Mucosa of rectum (tissue), 2 donors: ENCODE results near the gene SLC10A2.

Experiments
- H3K27ac ChIP-seq, 2 donors: one replicate each; pipeline ENCODE4 v1.7.0; 2013; ENCODE audit warnings: inconsistent platforms in 2 of 2, low read depth in 2 of 2, low read length in 2 of 2
- H3K27me3 ChIP-seq, 2 donors: one replicate each; pipeline ENCODE4 v1.7.0; 2013; ENCODE audit warnings: low read length in 2 of 2; ENCODE audit not compliant: control insufficient read depth in 2 of 2, insufficient read depth in 2 of 2
- H3K36me3 ChIP-seq, 2 donors: one replicate each; pipeline ENCODE4 v1.7.0; 2013; ENCODE audit warnings: low read length in 2 of 2; ENCODE audit not compliant: control insufficient read depth in 2 of 2, insufficient read depth in 2 of 2
- H3K4me1 ChIP-seq, 2 donors: one replicate each; pipeline ENCODE4 v1.7.0; 2013; ENCODE audit warnings: low read length in 2 of 2, mild to moderate bottlenecking in 1 of 2; ENCODE audit not compliant: control insufficient read depth in 2 of 2, insufficient read depth in 2 of 2
- H3K4me3 ChIP-seq, 2 donors: one replicate each; pipeline ENCODE4 v1.7.0; 2013; ENCODE audit warnings: low read length in 2 of 2
- H3K9ac ChIP-seq, 2 donors: one replicate each; pipeline ENCODE4 v1.7.0; 2013; ENCODE audit warnings: low read length in 2 of 2, low read depth in 1 of 2, mild to moderate bottlenecking in 1 of 2
- H3K9me3 ChIP-seq, 2 donors: one replicate each; pipeline ENCODE4 v1.7.0; 2013; ENCODE audit warnings: low read length in 2 of 2; ENCODE audit not compliant: control insufficient read depth in 2 of 2
- donor health status: healthy.
- donor health status: Normal muscosa, but diverticular disease.

Gene SLC10A2

GRCh38 chr13:103056008-103056407, 10.2 kb downstream of the SLC10A2 start:
- no peak overlapping the region for H3K4me3 ChIP-seq
- no peaks in the 10 kb centered on the region for H3K36me3 ChIP-seq
- no peaks in the 10 kb centered on the region for H3K27me3 ChIP-seq
- H3K27ac ChIP-seq: no peak overlapping the region
- H3K9ac ChIP-seq: no peak overlapping the region
- H3K9me3 ChIP-seq: peaks cover 0 to 3% of the 10 kb centered on the region in 2 donors
- no peaks in the 10 kb centered on the region for H3K4me1 ChIP-seq

DNA sequence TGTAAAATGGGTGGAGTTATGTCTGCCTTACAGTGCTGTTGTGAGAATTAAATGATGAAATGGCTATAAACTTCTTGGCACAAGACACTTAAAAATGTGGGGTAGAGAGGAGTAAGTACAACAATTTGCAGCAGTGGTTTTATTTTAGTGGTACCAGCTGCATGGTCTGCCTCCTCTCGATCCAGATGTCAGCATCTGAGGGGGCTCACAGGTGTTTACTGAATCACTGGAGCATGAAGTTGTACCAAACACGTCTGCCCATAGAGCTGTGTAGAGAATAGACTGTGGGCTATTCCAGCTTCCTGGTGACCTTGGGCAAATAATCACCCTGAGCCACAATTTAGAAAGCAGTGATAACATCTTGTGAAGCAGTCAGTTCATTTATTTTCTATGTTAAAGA, 11.1 kb downstream of the SLC10A2 start:
- H3K9ac ChIP-seq: no peak overlapping the region
- H3K27me3 ChIP-seq: no peaks in the 10 kb centered on the region
- H3K4me1 ChIP-seq: no peaks in the 10 kb centered on the region
- H3K27ac ChIP-seq: no peak overlapping the region
- H3K4me3 ChIP-seq: no peak overlapping the region
- no peaks in the 10 kb centered on the region for H3K36me3 ChIP-seq
- H3K9me3 ChIP-seq: peaks cover 0 to 3% of the 10 kb centered on the region in 2 donors

GRCh38 chr13:103046676-103047075, 19.5 kb downstream of the SLC10A2 start:
- no peak overlapping the region for H3K27ac ChIP-seq
- H3K9me3 ChIP-seq: no peaks in the 10 kb centered on the region
- no peaks in the 10 kb centered on the region for H3K36me3 ChIP-seq
- no peaks in the 10 kb centered on the region for H3K27me3 ChIP-seq
- H3K9ac ChIP-seq: no peak overlapping the region
- no peak overlapping the region for H3K4me3 ChIP-seq
- H3K4me1 ChIP-seq: no peaks in the 10 kb centered on the region

- Histone ChIP-seq H3K4me1 (no peaks in the 10 kb centered on the region), H3K27ac (no peak overlapping the region), H3K9ac (no peak overlapping the region), H3K4me3 (no peak overlapping the region), H3K27me3 (no peaks in the 10 kb centered on the region), H3K36me3 (no peaks in the 10 kb centered on the region), H3K9me3 (no peaks in the 10 kb centered on the region)
Measured at GRCh38 chr13:103044056-103044455, 22.2 kb downstream of the SLC10A2 start.

DNA sequence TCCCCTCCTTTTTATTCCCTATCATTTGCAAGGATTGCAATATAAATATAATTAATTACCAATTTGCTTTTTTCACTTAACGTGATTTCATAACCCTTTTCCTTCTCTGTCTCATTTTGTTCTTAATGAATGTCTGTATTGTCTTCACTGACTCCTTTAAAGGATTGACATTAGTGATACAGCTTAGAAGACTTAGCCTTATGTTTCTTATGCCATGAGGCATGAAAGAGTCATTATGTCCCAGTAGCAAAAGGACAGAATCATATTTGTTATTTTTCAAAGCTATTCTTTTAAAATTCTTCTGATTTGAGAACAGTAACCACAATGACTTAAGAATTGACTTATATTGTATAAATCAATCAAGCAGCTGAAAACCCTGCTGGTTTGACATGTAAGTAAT, 26.2 kb downstream of the SLC10A2 start:
- no peaks in the 10 kb centered on the region for H3K27me3 ChIP-seq
- H3K9me3 ChIP-seq: no peaks in the 10 kb centered on the region
- H3K9ac ChIP-seq: no peak overlapping the region
- H3K27ac ChIP-seq: no peak overlapping the region
- H3K36me3 ChIP-seq: no peaks in the 10 kb centered on the region
- H3K4me3 ChIP-seq: no peak overlapping the region
- H3K4me1 ChIP-seq: no peaks in the 10 kb centered on the region

GRCh38 chr13:103039183-103039582, 27.0 kb downstream of the SLC10A2 start:
- no peak overlapping the region for H3K27ac ChIP-seq
- H3K9ac ChIP-seq: no peak overlapping the region
- H3K36me3 ChIP-seq: no peaks in the 10 kb centered on the region
- no peaks in the 10 kb centered on the region for H3K4me1 ChIP-seq
- no peak overlapping the region for H3K4me3 ChIP-seq
- no peaks in the 10 kb centered on the region for H3K27me3 ChIP-seq
- no peaks in the 10 kb centered on the region for H3K9me3 ChIP-seq

DNA sequence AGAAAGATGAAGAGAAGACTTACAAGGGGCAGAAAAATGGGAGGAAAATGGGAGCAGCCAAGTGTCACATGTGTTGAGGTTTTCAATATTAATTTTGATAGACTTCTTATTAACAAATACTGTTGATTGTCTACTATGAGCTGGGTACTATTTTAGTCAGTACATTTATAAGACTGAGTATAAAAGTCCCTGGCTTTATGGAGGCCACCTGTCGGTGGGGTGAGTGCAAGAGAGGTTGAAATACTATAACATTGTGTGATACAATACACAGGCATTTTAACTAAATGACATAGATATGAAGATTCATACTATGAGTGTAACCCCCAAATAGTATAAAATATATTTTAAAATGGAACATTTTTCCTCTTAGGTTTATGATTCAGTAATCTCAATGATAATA, 29.9 kb downstream of the SLC10A2 start:
- H3K27me3 ChIP-seq: no peaks in the 10 kb centered on the region
- H3K9me3 ChIP-seq: no peaks in the 10 kb centered on the region
- H3K27ac ChIP-seq: no peak overlapping the region
- H3K4me1 ChIP-seq: no peaks in the 10 kb centered on the region
- no peak overlapping the region for H3K4me3 ChIP-seq
- no peaks in the 10 kb centered on the region for H3K36me3 ChIP-seq
- no peak overlapping the region for H3K9ac ChIP-seq

DNA sequence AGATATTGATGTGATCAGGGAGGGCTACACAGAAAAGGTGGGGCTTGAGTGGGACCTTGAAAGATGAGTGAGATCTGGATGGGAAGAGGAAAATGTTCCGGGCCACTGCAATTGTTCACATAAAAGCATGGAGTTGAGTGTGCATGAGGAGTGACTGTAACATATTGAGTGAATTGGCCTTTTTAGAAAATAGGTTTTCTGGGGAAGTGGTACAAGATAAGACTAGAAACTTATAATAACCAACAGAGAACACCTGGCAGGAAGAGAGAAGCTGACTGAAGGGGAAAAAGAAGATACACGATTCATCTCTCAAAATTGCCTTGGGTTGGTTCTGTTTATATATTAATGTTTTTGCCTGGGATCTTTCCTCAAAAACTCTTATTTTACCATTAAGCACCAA, 32.2 kb downstream of the SLC10A2 start:
- no peaks in the 10 kb centered on the region for H3K36me3 ChIP-seq

GRCh38 chr13:103031332-103031873, 34.8 kb downstream of the SLC10A2 start:
- Histone ChIP-seq H3K9me3 (no peaks in the 10 kb centered on the region), H3K36me3 (no peaks in the 10 kb centered on the region), H3K27me3 (no peaks in the 10 kb centered on the region), H3K9ac (no peak overlapping the region), H3K27ac (no peak overlapping the region), H3K4me1 (no peaks in the 10 kb centered on the region), H3K4me3 (no peak overlapping the region)

More for the DNA sequence above, 32.2 kb downstream of the SLC10A2 start:
- Histone ChIP-seq H3K27me3 (no peaks in the 10 kb centered on the region), H3K9me3 (no peaks in the 10 kb centered on the region), H3K4me3 (no peak overlapping the region), H3K4me1 (no peaks in the 10 kb centered on the region), H3K27ac (no peak overlapping the region), H3K9ac (no peak overlapping the region)

GRCh38 chr13:103030776-103031175, 35.4 kb downstream of the SLC10A2 start:
- H3K9me3 ChIP-seq: no peaks in the 10 kb centered on the region

GRCh38 chr13:103029798-103030197, 36.4 kb downstream of the SLC10A2 start:
- no peaks in the 10 kb centered on the region for H3K9me3 ChIP-seq
- H3K9ac ChIP-seq: no peak overlapping the region
- no peak overlapping the region for H3K27ac ChIP-seq
- H3K4me3 ChIP-seq: no peak overlapping the region
- H3K36me3 ChIP-seq: no peaks in the 10 kb centered on the region
- no peaks in the 10 kb centered on the region for H3K27me3 ChIP-seq
- H3K4me1 ChIP-seq: no peaks in the 10 kb centered on the region

More at GRCh38 chr13:103030776-103031175, 35.4 kb downstream of the SLC10A2 start:
- no peaks in the 10 kb centered on the region for H3K4me1 ChIP-seq
- H3K9ac ChIP-seq: no peak overlapping the region
- H3K27me3 ChIP-seq: no peaks in the 10 kb centered on the region
- no peaks in the 10 kb centered on the region for H3K36me3 ChIP-seq
- H3K4me3 ChIP-seq: no peak overlapping the region
- no peak overlapping the region for H3K27ac ChIP-seq
